Measurements from ENCODE around the gene LMTK3. TPM values are rescaled to one million over a fixed set of nuclear protein-coding genes. Genes with fewer than 3 reads are reported as not detected.
A peak's percentile ranks its signal among the peaks of the same experiment; 100 is the strongest.

Gene LMTK3
- total and polyA plus RNA-seq, 2 donors (not counting 1 experiment from before 2014, with no cell fraction given) = 0.17 TPM; not detected in 1

- TF ChIP-seq CTCF (conservative IDR thresholded peaks at IDR 0.05 in 1 of 2, IDR thresholded peaks at IDR 0.05 in 1 of 2; ENCODE audit: low read depth in 1 of 2, low read length in 2 of 2) (no peak), EZH2 (IDR thresholded peaks at IDR 0.05; ENCODE audit: low read length, missing control alignments) (no peak)
- H2AFZ ChIP-seq (ENCODE audit: low read length) = peak overlapping the region; percentile 73
These were observed 42.8 kb downstream of the LMTK3 start for GRCh38 chr19:48468772-48469288.

GRCh38 chr19:48466561-48467325 lies 44.9 kb downstream of the LMTK3 start:
- Histone ChIP-seq H3K9ac (ENCODE audit: insufficient read depth, low read length) (no peak overlapping the region), H3K36me3 (ENCODE audit: control insufficient read depth, insufficient read depth, low read length) (peaks cover 14% of the 10 kb centered on the region), H3K4me3 (replicated peaks in 1 of 4; ENCODE audit: control extremely low read depth in 1 of 4, insufficient read depth in 1 of 4, low read depth in 3 of 4, low read length in 4 of 4) (no peak overlapping the region), H3K4me1 (ENCODE audit: control insufficient read depth, extremely low read depth, insufficient read depth, low read length) (peaks cover 10% of the 10 kb centered on the region), H2AFZ (ENCODE audit: low read length) (no peak overlapping the region), H3K79me2 (ENCODE audit: control insufficient read depth, insufficient read depth, low read length) (peaks cover 17% of the 10 kb centered on the region), H3K4me2 (ENCODE audit: extremely low read depth, insufficient read depth, low read length) (no peak overlapping the region), H3K27ac (ENCODE audit: insufficient read depth, low read length) (no peak overlapping the region), H3K27me3 (ENCODE audit: control insufficient read depth, insufficient read depth, low read length) (no peaks in the 10 kb centered on the region), H3K9me3 (ENCODE audit: control insufficient read depth, insufficient read depth, low read depth, low read length) (no peaks in the 10 kb centered on the region), H4K20me1 (ENCODE audit: control insufficient read depth, extremely low read depth, insufficient read depth, low read length) (no peaks in the 10 kb centered on the region)
- TF ChIP-seq EZH2 (IDR thresholded peaks at IDR 0.05; ENCODE audit: low read length, missing control alignments) (no peak), CTCF (conservative IDR thresholded peaks at IDR 0.05 in 1 of 2, IDR thresholded peaks at IDR 0.05 in 1 of 2; ENCODE audit: low read depth in 1 of 2, low read length in 2 of 2) (no peak)
- peak in 1 of 2 donors; percentile 78 for DNase-seq (ENCODE audit: low read depth in 2 of 2)

More at GRCh38 chr19:48468772-48469288, 42.8 kb downstream of the LMTK3 start:
- Histone ChIP-seq H3K27ac (ENCODE audit: insufficient read depth, low read length) (peak overlapping the region; percentile 90), H3K9ac (ENCODE audit: insufficient read depth, low read length) (peak overlapping the region; percentile 88), H3K27me3 (ENCODE audit: control insufficient read depth, insufficient read depth, low read length) (no peaks in the 10 kb centered on the region), H3K36me3 (ENCODE audit: control insufficient read depth, insufficient read depth, low read length) (peaks cover 23% of the 10 kb centered on the region), H3K4me1 (ENCODE audit: control insufficient read depth, extremely low read depth, insufficient read depth, low read length) (peaks cover 10% of the 10 kb centered on the region), H3K4me2 (ENCODE audit: extremely low read depth, insufficient read depth, low read length) (peak overlapping the region; percentile 88), H3K4me3 (replicated peaks in 1 of 4; ENCODE audit: control extremely low read depth in 1 of 4, insufficient read depth in 1 of 4, low read depth in 3 of 4, low read length in 4 of 4) (peak overlapping the region; percentile 52 to 91 (median 70)), H4K20me1 (ENCODE audit: control insufficient read depth, extremely low read depth, insufficient read depth, low read length) (no peaks in the 10 kb centered on the region), H3K79me2 (ENCODE audit: control insufficient read depth, insufficient read depth, low read length) (peaks cover 17% of the 10 kb centered on the region), H3K9me3 (ENCODE audit: control insufficient read depth, insufficient read depth, low read depth, low read length) (no peaks in the 10 kb centered on the region)
- DNase-seq (ENCODE audit: low read depth in 2 of 2) = peak; percentile 100

GRCh38 chr19:48465215-48465614 lies 46.4 kb downstream of the LMTK3 start:
- Histone ChIP-seq H2AFZ (ENCODE audit: low read length) (no peak overlapping the region), H3K4me3 (replicated peaks in 1 of 4; ENCODE audit: control extremely low read depth in 1 of 4, insufficient read depth in 1 of 4, low read depth in 3 of 4, low read length in 4 of 4) (no peak overlapping the region), H3K9ac (ENCODE audit: insufficient read depth, low read length) (no peak overlapping the region), H3K27ac (ENCODE audit: insufficient read depth, low read length) (no peak overlapping the region), H3K36me3 (ENCODE audit: control insufficient read depth, insufficient read depth, low read length) (peaks cover 2% of the 10 kb centered on the region), H3K27me3 (ENCODE audit: control insufficient read depth, insufficient read depth, low read length) (no peaks in the 10 kb centered on the region), H3K4me1 (ENCODE audit: control insufficient read depth, extremely low read depth, insufficient read depth, low read length) (peaks cover 5% of the 10 kb centered on the region), H3K79me2 (ENCODE audit: control insufficient read depth, insufficient read depth, low read length) (peaks cover 5% of the 10 kb centered on the region), H3K9me3 (ENCODE audit: control insufficient read depth, insufficient read depth, low read depth, low read length) (no peaks in the 10 kb centered on the region), H4K20me1 (ENCODE audit: control insufficient read depth, extremely low read depth, insufficient read depth, low read length) (no peaks in the 10 kb centered on the region), H3K4me2 (ENCODE audit: extremely low read depth, insufficient read depth, low read length) (no peak overlapping the region)
- no peak for DNase-seq (ENCODE audit: low read depth in 2 of 2)
- TF ChIP-seq EZH2 (IDR thresholded peaks at IDR 0.05; ENCODE audit: low read length, missing control alignments) (no peak), CTCF (conservative IDR thresholded peaks at IDR 0.05 in 1 of 2, IDR thresholded peaks at IDR 0.05 in 1 of 2; ENCODE audit: low read depth in 1 of 2, low read length in 2 of 2) (no peak)
